ENCODE measurements around the gene NRXN2. TPM values are rescaled to one million over a fixed set of nuclear protein-coding genes. Genes with fewer than 3 reads are reported as not detected.
"Not testable (repeated sequence)": the region's sequence is repeated elsewhere in the genome, so short reads cannot be mapped to it uniquely, and the experiment has no call there.

Gene NRXN2
- total and polyA plus RNA-seq, 3 experiments from 2014 or later: 0.55 to 0.75 TPM; not detected in 1

DNA sequence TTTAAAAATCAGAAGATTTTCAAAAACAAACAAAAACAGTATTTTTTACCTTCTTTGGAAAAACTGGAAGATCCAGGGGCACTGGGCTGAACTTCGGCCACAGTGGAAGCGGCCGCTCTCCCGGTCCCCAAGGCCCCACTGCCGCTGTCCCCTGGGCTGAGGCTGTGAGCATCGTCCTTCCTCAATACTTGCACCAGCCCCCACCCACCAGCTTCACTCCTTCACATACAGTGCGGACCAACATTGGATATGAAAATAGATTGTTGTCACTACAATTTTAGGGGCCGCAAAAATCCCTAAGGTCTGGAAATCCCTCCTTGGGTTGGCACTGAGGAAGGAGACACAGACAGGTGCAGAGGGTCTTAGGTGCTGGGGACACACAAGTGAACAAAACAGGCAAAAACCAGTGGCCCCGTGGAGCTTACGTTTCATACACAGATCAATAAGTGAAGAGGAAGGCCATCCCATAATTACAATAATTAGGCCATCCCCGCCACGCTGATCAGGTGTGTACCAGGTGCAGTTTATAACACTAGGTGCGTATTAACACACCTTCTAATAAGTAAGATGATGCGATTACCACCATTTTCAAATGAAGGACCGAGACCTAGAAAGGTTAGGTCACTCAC, 160.2 kb downstream of the NRXN2 start:
- H3K4me1 ChIP-seq (ENCODE audit: insufficient read depth, low read length): no peaks in the 10 kb centered on the region
- Mint-ChIP-seq H3K4me3 (no peak overlapping the region), H3K27ac (no peak overlapping the region), H3K27me3 (peaks cover 6 to 15% of the 10 kb centered on the region in 2 donors), H3K36me3 (no peaks in the 10 kb centered on the region), H3K9me3 (no peaks in the 10 kb centered on the region), H3K4me1 (no peaks in the 10 kb centered on the region)
- DNase-seq: no peak
- no peaks in the 10 kb centered on the region for H3K27me3 ChIP-seq (ENCODE audit: insufficient read depth, low read length, poor library complexity, severe bottlenecking)
- ChIA-PET CTCF (no interaction called here), POLR2A (no interaction called here)
- H3K27ac ChIP-seq (ENCODE audit: low read depth, low read length): no peak overlapping the region
- no peaks in the 10 kb centered on the region for H3K36me3 ChIP-seq (ENCODE audit: insufficient read depth, low read length)
- H3K4me3 ChIP-seq (ENCODE audit: low read length): no peak overlapping the region
- no peaks in the 10 kb centered on the region for H3K9me3 ChIP-seq (ENCODE audit: low read length)

DNA sequence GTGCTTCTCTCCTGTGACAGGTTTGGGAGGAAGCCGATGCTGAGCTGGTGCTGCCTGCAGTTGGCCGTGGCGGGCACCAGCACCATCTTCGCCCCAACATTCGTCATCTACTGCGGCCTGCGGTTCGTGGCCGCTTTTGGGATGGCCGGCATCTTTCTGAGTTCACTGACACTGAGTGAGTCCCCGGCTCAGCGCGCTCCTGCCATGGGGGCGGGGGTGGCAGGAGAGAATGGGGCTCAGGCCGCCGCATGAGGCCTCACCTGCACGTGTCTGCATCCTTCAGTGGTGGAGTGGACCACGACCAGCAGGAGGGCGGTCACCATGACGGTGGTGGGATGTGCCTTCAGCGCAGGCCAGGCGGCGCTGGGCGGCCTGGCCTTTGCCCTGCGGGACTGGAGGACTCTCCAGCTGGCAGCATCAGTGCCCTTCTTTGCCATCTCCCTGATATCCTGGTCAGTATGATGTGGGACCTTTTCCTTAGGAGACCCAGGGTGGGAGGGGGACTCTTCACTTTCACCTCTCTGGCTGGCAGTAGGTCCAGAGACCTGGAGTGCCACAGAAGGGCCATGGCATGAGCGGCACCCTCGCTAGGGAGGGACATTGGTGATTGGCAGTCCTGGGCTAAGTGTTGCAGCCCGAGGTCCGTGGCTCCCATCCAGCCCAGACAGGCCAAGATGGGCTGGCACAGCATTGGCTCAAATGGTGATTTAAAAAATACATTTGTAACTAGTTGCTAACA, 160.8 kb downstream of the NRXN2 start:
- no peaks in the 10 kb centered on the region for H3K27me3 ChIP-seq (ENCODE audit: insufficient read depth, low read length, poor library complexity, severe bottlenecking)
- H3K4me3 Mint-ChIP-seq: no peak overlapping the region
- peaks cover 6 to 18% of the 10 kb centered on the region in 2 donors for H3K27me3 Mint-ChIP-seq
- no peaks in the 10 kb centered on the region for H3K36me3 Mint-ChIP-seq
- H3K9me3 ChIP-seq (ENCODE audit: low read length): no peaks in the 10 kb centered on the region
- DNase-seq: no peak
- ChIA-PET POLR2A (no interaction called here), CTCF (no interaction called here)
- H3K4me1 ChIP-seq (ENCODE audit: insufficient read depth, low read length): no peaks in the 10 kb centered on the region
- no peaks in the 10 kb centered on the region for H3K36me3 ChIP-seq (ENCODE audit: insufficient read depth, low read length)
- no peak overlapping the region for H3K27ac Mint-ChIP-seq
- H3K4me1 Mint-ChIP-seq: no peaks in the 10 kb centered on the region
- H3K9me3 Mint-ChIP-seq: no peaks in the 10 kb centered on the region
- no peak overlapping the region for H3K27ac ChIP-seq (ENCODE audit: low read depth, low read length)
- no peak overlapping the region for H3K4me3 ChIP-seq (ENCODE audit: low read length)

DNA sequence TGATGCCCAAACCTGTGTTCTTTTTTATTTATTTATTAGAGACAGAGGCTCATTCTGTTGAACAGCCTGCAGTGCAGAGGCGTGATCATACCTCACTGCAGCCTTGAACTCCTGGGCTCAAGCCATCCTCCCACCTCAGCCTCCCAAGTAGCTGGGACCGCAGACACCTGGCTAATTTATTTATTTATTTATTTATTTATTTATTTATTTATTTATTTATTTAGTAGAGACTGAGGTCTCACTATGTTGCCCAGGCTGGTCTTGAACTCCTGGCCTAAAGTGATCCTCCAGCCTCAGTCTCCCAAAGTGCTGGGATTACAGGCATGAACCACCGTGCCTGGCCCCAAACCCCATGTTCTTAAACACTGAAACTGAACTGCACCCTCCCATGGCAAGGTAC, 161.6 kb downstream of the NRXN2 start:
- H3K27me3 ChIP-seq (ENCODE audit: insufficient read depth, low read length, poor library complexity, severe bottlenecking); H3K27ac Mint-ChIP-seq; CTCF ChIA-PET; H3K4me3 ChIP-seq (ENCODE audit: low read length); H3K4me1 Mint-ChIP-seq; H3K9me3 Mint-ChIP-seq; H3K36me3 Mint-ChIP-seq; H3K4me3 Mint-ChIP-seq; H3K9me3 ChIP-seq (ENCODE audit: low read length); POLR2A ChIA-PET; H3K27ac ChIP-seq (ENCODE audit: low read depth, low read length); H3K4me1 ChIP-seq (ENCODE audit: insufficient read depth, low read length); H3K36me3 ChIP-seq (ENCODE audit: insufficient read depth, low read length); DNase-seq: not testable (repeated sequence)
- H3K27me3 Mint-ChIP-seq: peaks cover 10 to 20% of the 10 kb centered on the region in 2 donors

GRCh38 chr11:64560941-64561340, 162.1 kb downstream of the NRXN2 start:
- POLR2A ChIA-PET: no interaction called here
- H3K4me1 Mint-ChIP-seq: no peaks in the 10 kb centered on the region
- H3K27ac ChIP-seq (ENCODE audit: low read depth, low read length): no peak overlapping the region

GRCh38 chr11:64560139-64560771, 162.7 kb downstream of the NRXN2 start:
- DNase-seq: no peak
- no peaks in the 10 kb centered on the region for H3K4me1 Mint-ChIP-seq
- H3K36me3 Mint-ChIP-seq: no peaks in the 10 kb centered on the region
- no peaks in the 10 kb centered on the region for H3K36me3 ChIP-seq (ENCODE audit: insufficient read depth, low read length)
- POLR2A ChIA-PET: no interaction called here
- no peak overlapping the region for H3K27ac Mint-ChIP-seq
- no peak overlapping the region for H3K4me3 Mint-ChIP-seq
- H3K4me3 ChIP-seq (ENCODE audit: low read length): no peak overlapping the region
- no peaks in the 10 kb centered on the region for H3K9me3 ChIP-seq (ENCODE audit: low read length)
- CTCF ChIA-PET: no interaction called here
- no peaks in the 10 kb centered on the region for H3K4me1 ChIP-seq (ENCODE audit: insufficient read depth, low read length)
- H3K9me3 Mint-ChIP-seq: no peaks in the 10 kb centered on the region
- no peaks in the 10 kb centered on the region for H3K27me3 ChIP-seq (ENCODE audit: insufficient read depth, low read length, poor library complexity, severe bottlenecking)
- peaks cover 10 to 20% of the 10 kb centered on the region in 2 donors for H3K27me3 Mint-ChIP-seq
- no peak overlapping the region for H3K27ac ChIP-seq (ENCODE audit: low read depth, low read length)

More at GRCh38 chr11:64560941-64561340, 162.1 kb downstream of the NRXN2 start:
- H3K4me3 ChIP-seq (ENCODE audit: low read length): no peak overlapping the region
- Mint-ChIP-seq H3K27me3 (peaks cover 10 to 20% of the 10 kb centered on the region in 2 donors), H3K36me3 (no peaks in the 10 kb centered on the region), H3K27ac (no peak overlapping the region), H3K9me3 (no peaks in the 10 kb centered on the region), H3K4me3 (no peak overlapping the region)
- no peaks in the 10 kb centered on the region for H3K4me1 ChIP-seq (ENCODE audit: insufficient read depth, low read length)
- no peaks in the 10 kb centered on the region for H3K9me3 ChIP-seq (ENCODE audit: low read length)
- DNase-seq: no peak
- H3K36me3 ChIP-seq (ENCODE audit: insufficient read depth, low read length): no peaks in the 10 kb centered on the region
- no peaks in the 10 kb centered on the region for H3K27me3 ChIP-seq (ENCODE audit: insufficient read depth, low read length, poor library complexity, severe bottlenecking)
- CTCF ChIA-PET: no interaction called here

- Histone ChIP-seq H3K27me3 (ENCODE audit: insufficient read depth, low read length, poor library complexity, severe bottlenecking) (no peaks in the 10 kb centered on the region), H3K4me1 (ENCODE audit: insufficient read depth, low read length) (no peaks in the 10 kb centered on the region), H3K4me3 (ENCODE audit: low read length) (no peak overlapping the region), H3K9me3 (ENCODE audit: low read length) (no peaks in the 10 kb centered on the region), H3K27ac (ENCODE audit: low read depth, low read length) (no peak overlapping the region), H3K36me3 (ENCODE audit: insufficient read depth, low read length) (no peaks in the 10 kb centered on the region)
- ChIA-PET POLR2A (no interaction called here), CTCF (no interaction called here)
- DNase-seq: no peak
- Mint-ChIP-seq H3K4me1 (no peaks in the 10 kb centered on the region), H3K9me3 (no peaks in the 10 kb centered on the region), H3K27me3 (peaks cover 10 to 20% of the 10 kb centered on the region in 2 donors), H3K4me3 (no peak overlapping the region), H3K27ac (no peak overlapping the region), H3K36me3 (no peaks in the 10 kb centered on the region)
Measured at GRCh38 chr11:64559351-64560138, 163.5 kb downstream of the NRXN2 start.

DNA sequence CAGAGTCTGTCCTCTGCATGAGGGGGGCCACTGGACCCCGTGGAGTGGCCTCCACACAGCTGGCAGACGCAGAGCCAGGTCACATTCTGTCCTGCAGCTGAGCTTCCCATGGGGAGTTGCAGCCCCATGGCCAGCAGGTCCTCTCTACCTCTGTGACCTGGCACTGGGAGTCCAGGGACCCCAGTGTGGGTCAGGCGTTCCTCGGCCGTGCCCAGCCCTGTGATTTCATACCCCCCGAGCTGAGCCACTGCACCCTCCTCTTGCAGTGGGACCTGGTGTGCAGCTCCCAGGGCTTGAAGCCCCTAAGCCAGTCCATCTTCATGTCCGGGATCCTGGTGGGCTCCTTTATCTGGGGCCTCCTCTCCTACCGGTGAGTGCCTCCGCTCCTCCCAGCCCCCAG, 164.1 kb downstream of the NRXN2 start:
- Histone ChIP-seq H3K4me1 (ENCODE audit: insufficient read depth, low read length) (no peaks in the 10 kb centered on the region), H3K27ac (ENCODE audit: low read depth, low read length) (no peak overlapping the region), H3K36me3 (ENCODE audit: insufficient read depth, low read length) (no peaks in the 10 kb centered on the region), H3K27me3 (ENCODE audit: insufficient read depth, low read length, poor library complexity, severe bottlenecking) (no peaks in the 10 kb centered on the region), H3K4me3 (ENCODE audit: low read length) (no peak overlapping the region), H3K9me3 (ENCODE audit: low read length) (no peaks in the 10 kb centered on the region)
- no peaks in the 10 kb centered on the region for H3K36me3 Mint-ChIP-seq
- no peaks in the 10 kb centered on the region for H3K4me1 Mint-ChIP-seq
- no peak overlapping the region for H3K4me3 Mint-ChIP-seq
- DNase-seq: no peak
- CTCF ChIA-PET: no interaction called here
- peaks cover 10 to 20% of the 10 kb centered on the region in 2 donors for H3K27me3 Mint-ChIP-seq
- no peaks in the 10 kb centered on the region for H3K9me3 Mint-ChIP-seq
- POLR2A ChIA-PET: no interaction called here
- peak overlapping the region in 1 of 8 donors; percentile 44 for H3K27ac Mint-ChIP-seq
